HEK293T (cell line): Measurements from ENCODE around the gene WWOX.

Experiments
- CTCF ChIA-PET: fragments of 350-600 bp; formaldehyde crosslinking; extraction: SDS; loops from one replicate; lab custom pipeline; 2021; ENCODE audit warnings: antibody characterized with exemption, inconsistent platforms; lab: Yijun Ruan, JAX
- POLR2A ChIA-PET: fragments of 350-600 bp; formaldehyde crosslinking; extraction: SDS; loops from one replicate; lab custom pipeline; 2020; ENCODE audit warnings: antibody characterized with exemption, inconsistent platforms; lab: Yijun Ruan, JAX
- DNase-seq: peaks from one replicate; pipeline ENCODE4 v3.0.0; 2012; ENCODE audit warnings: mixed read lengths; ENCODE audit errors: extremely low spot score
- ARNT ChIP-seq: fragments of 450-650 bp; IDR thresholded peaks from 2 replicates; pipeline ENCODE4 v1.6.1; 2017; ENCODE audit warnings: mild to moderate bottlenecking
- BHLHE40 ChIP-seq: fragments of 450-650 bp; IDR thresholded peaks from 2 replicates; pipeline ENCODE4 v1.6.1; 2016; ENCODE audit warnings: mild to moderate bottlenecking, moderate library complexity, borderline replicate concordance
- CTBP1 ChIP-seq: fragments of 450-650 bp; IDR thresholded peaks from 2 replicates; pipeline ENCODE4 v1.6.1; 2016; ENCODE audit warnings: borderline replicate concordance
- ELF4 ChIP-seq: fragments of 450-650 bp; IDR thresholded peaks from 2 replicates; pipeline ENCODE4 v1.6.1; 2017; ENCODE audit warnings: antibody characterized with exemption
- FOXA1 ChIP-seq: fragments of 450-650 bp; IDR thresholded peaks from 2 replicates; pipeline ENCODE4 v1.6.1; 2016; ENCODE audit warnings: mild to moderate bottlenecking
- FOXK2 ChIP-seq: fragments of 450-650 bp; IDR thresholded peaks from 2 replicates; pipeline ENCODE4 v1.6.1; 2016; ENCODE audit warnings: mild to moderate bottlenecking
- FOXM1 ChIP-seq: fragments of 450-650 bp; IDR thresholded peaks from 2 replicates; pipeline ENCODE4 v1.6.1; 2017; ENCODE audit warnings: mild to moderate bottlenecking, borderline replicate concordance
- HDGF ChIP-seq: fragments of 450-650 bp; IDR thresholded peaks from 2 replicates; pipeline ENCODE4 v1.6.1; 2017; ENCODE audit warnings: antibody characterized with exemption, borderline replicate concordance
- L3MBTL2 ChIP-seq: fragments of 450-650 bp; conservative IDR thresholded peaks from 2 replicates; pipeline ENCODE4 v1.6.1; 2016; ENCODE audit warnings: mild to moderate bottlenecking
- LEF1 ChIP-seq: fragments of 450-650 bp; IDR thresholded peaks from 2 replicates; pipeline ENCODE4 v1.6.1; 2017; ENCODE audit warnings: mild to moderate bottlenecking, borderline replicate concordance
- NFRKB ChIP-seq: fragments of 450-650 bp; IDR thresholded peaks from 2 replicates; pipeline ENCODE4 v1.6.1; 2016; ENCODE audit warnings: mild to moderate bottlenecking, moderate library complexity
- SP1 ChIP-seq: fragments of 450-650 bp; IDR thresholded peaks from 2 replicates; pipeline ENCODE4 v1.6.1; 2017
- SUZ12 ChIP-seq: fragments of 450-650 bp; IDR thresholded peaks from 2 replicates; pipeline ENCODE4 v1.6.1; 2016; ENCODE audit warnings: mild to moderate bottlenecking
- TARDBP ChIP-seq: fragments of 450-650 bp; IDR thresholded peaks from 2 replicates; pipeline ENCODE4 v1.6.1; 2016
- ZNF384 ChIP-seq: fragments of 450-650 bp; IDR thresholded peaks from 2 replicates; pipeline ENCODE4 v1.6.1; 2016
- TF ChIP-seq, protein P1 (sequence below): fragments of 450-650 bp; IDR thresholded peaks from 2 replicates; pipeline ENCODE4 v1.6.1; 2016

WWOX gene

DNA sequence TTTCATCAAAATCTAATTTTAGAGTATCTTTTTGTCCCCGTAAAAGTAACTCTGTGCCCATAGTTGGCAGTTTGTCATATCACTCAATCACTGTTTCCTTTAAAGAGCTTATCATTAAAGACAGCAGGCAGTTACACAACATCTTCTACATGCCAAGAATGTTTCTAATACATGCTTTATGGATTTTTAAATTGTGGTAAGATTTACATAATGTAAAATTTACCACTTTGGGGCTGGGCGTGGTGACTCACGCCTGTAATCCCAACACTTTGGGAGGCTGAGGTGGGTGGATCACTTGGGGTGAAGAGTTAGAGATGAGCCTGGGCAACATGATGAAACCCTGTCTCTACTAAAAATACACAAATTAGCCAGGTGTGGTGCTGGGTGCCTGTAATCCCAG, 687.2 kb downstream of the WWOX start:
- DNase-seq: no peak
- CTCF ChIA-PET: no interaction called here
- TF ChIP-seq FOXK2: no peak
- no peak for TF ChIP-seq CTBP1
- no peak for TF ChIP-seq NFRKB
- POLR2A ChIA-PET: no interaction called here

DNA sequence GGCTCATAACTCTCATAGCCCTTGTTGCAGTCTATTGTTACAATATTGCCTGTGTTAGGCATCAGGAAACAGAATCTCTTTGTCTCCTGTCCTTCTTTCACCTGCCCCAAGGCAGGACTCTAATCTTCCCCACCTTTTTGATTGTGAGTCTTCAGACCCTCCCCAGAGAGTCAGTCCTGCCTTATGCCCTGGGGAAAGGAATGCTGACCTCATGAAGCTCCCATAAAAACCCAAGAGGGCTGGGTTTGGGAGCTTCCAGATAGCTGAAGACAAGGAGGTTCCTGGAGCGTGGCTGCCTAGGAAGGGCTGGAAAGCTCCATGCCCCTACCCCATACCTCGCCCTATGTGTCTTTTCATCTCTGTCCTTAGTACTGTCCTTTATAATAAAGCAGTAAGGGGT, 688.8 kb downstream of the WWOX start:
- ChIA-PET CTCF (interaction anchor here (0.5 kb wide), 1 partner anchor 87 kb away, joined by 4 read pairs; no protein-coding TSS in a partner anchor), POLR2A (no interaction called here)
- DNase-seq: no peak
- TF ChIP-seq ELF4 (no peak), NFRKB (no peak), LEF1 (no peak), FOXK2 (no peak), HDGF (no peak), TARDBP (no peak), SP1 (no peak), CTBP1 (no peak), ARNT (no peak), BHLHE40 (no peak), FOXM1 (no peak), SUZ12 (no peak), ZNF384 (no peak), L3MBTL2 (no peak), FOXA1 (no peak)
- TF ChIP-seq, protein P1, sequence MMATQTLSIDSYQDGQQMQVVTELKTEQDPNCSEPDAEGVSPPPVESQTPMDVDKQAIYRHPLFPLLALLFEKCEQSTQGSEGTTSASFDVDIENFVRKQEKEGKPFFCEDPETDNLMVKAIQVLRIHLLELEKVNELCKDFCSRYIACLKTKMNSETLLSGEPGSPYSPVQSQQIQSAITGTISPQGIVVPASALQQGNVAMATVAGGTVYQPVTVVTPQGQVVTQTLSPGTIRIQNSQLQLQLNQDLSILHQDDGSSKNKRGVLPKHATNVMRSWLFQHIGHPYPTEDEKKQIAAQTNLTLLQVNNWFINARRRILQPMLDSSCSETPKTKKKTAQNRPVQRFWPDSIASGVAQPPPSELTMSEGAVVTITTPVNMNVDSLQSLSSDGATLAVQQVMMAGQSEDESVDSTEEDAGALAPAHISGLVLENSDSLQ: no peak

DNA sequence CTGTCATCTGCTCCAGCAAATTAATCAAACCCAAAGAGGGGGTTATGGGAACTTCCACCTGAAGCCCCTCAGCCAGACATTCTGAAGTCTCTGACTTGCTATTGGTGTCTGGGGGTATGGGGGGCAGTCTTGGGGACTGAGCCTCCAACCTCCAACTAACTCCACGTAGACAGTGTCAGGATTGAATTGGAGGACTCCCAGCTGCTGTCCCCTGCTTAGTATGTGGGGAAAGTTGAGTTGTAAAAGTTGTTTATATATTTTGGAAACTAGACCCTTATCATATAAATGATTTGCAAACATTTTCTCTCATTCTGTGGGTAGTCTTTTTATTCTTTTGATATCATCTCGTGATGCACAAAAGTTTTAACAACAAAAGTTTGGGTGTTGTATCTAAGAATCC, 689.2 kb downstream of the WWOX start:
- ChIA-PET CTCF (interaction anchor here (0.5 kb wide), 1 partner anchor 86 kb away, joined by 4 read pairs; no protein-coding TSS in a partner anchor), POLR2A (no interaction called here)
- TF ChIP-seq TARDBP (no peak), FOXM1 (no peak), CTBP1 (no peak), ARNT (no peak), SP1 (no peak), ZNF384 (no peak), LEF1 (no peak), L3MBTL2 (no peak), FOXA1 (no peak), NFRKB (no peak)
- DNase-seq: no peak

DNA sequence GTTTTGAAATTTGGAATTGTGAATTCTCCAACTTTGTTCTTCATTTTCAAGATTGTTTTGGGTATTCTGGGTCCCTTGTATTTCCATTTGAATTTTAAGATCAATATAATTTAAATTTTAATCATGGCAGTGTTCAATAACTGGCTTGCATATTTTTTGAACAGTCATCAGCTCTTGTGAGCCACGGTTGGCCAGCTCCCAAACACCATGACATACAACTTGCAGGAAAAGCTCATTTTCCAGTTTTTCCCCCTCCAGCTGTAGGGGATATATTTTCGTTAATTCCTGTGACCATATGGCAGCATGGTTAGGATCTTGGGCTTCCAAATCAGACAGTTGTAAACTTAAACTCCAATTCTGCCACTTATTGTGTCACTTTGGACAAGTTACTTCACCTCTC, 690.1 kb downstream of the WWOX start:
- ChIA-PET CTCF (no interaction called here), POLR2A (no interaction called here)
- TF ChIP-seq TARDBP (no peak), SP1 (no peak), ARNT (no peak), ELF4 (no peak), FOXM1 (no peak), HDGF (no peak), FOXA1 (no peak), L3MBTL2 (no peak), SUZ12 (no peak), BHLHE40 (no peak), LEF1 (no peak), NFRKB (no peak), ZNF384 (no peak), CTBP1 (no peak), FOXK2 (no peak)
- TF ChIP-seq, protein P1: no peak
- DNase-seq: no peak

DNA sequence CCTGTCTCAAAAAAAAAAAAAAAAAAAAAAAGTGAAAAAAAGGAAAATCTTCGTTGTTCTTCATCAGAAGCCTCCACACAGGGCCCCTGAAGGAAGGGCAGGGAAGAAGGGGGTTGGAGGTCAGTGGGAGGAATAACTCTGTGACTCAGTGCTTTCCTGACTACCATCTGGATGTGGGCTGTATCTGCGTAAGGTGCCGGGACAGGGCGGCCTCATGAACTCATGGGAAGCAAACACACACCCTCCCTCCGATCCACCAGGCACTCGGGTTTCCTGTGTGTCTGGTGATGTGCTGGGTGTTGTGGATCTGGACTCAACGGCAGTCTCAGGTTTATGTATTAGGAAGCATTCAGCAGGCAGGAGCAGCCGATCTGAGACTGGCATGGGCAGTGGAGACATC, 691.6 kb downstream of the WWOX start:
- ChIA-PET POLR2A (no interaction called here), CTCF (no interaction called here)
- DNase-seq: no peak
- no peak for TF ChIP-seq NFRKB
- TF ChIP-seq FOXM1: no peak
- no peak for TF ChIP-seq ZNF384
- no peak for TF ChIP-seq FOXA1
- no peak for TF ChIP-seq ARNT
- TF ChIP-seq SUZ12: no peak
- TF ChIP-seq, protein P1: no peak
- no peak for TF ChIP-seq BHLHE40
- no peak for TF ChIP-seq CTBP1
- no peak for TF ChIP-seq TARDBP
- no peak for TF ChIP-seq ELF4
- no peak for TF ChIP-seq L3MBTL2
- TF ChIP-seq HDGF: no peak
- no peak for TF ChIP-seq FOXK2
- TF ChIP-seq LEF1: no peak

DNA sequence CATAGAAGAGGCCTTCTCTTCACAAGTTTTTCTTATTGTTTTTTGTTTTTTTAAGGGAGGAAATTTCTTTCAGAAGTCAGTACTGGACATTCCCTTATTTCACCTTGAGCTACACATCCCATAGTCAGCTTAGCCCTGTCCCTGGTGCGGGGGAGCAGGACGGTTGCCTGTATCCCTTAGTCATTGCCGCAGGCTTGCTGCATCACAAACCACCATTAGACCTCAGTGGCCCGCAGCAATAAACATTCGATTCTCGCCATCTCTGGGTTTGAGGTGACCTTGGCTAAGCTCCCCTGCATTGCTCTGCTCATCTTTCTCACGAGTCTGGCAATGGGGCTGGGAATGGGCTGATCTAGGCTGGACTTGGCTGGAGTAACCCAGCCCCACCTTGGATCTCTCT, 692.5 kb downstream of the WWOX start:
- CTCF ChIA-PET: no interaction called here

More for the DNA sequence above, 692.5 kb downstream of the WWOX start:
- DNase-seq: no peak
- no peak for TF ChIP-seq LEF1
- TF ChIP-seq HDGF: no peak
- TF ChIP-seq CTBP1: no peak
- TF ChIP-seq SUZ12: no peak
- TF ChIP-seq TARDBP: no peak
- TF ChIP-seq, protein P1: no peak
- TF ChIP-seq NFRKB: no peak
- TF ChIP-seq BHLHE40: no peak
- no peak for TF ChIP-seq L3MBTL2
- TF ChIP-seq ARNT: no peak
- no peak for TF ChIP-seq FOXA1
- TF ChIP-seq SP1: no peak
- TF ChIP-seq FOXM1: no peak
- no peak for TF ChIP-seq ELF4
- TF ChIP-seq ZNF384: no peak
- POLR2A ChIA-PET: no interaction called here
